PFSK-1 (cell line): ENCODE results near the gene KCTD5.

ENCODE experiments used
- SIN3A ChIP-seq: IDR thresholded peaks from 2 replicates; pipeline ENCODE4 v1.6.1; 2012; ENCODE audit warnings: mild to moderate bottlenecking, low read length, moderate library complexity, borderline replicate concordance; ENCODE audit not compliant: insufficient read depth
- TF ChIP-seq, protein P1 (sequence below), 2 experiments: IDR thresholded peaks; 2 replicates each; pipeline versions ENCODE4 v1.6.1 to v1.8.0; 2011 to 2012; ENCODE audit warnings: low read depth in 2 of 2, low read length in 2 of 2, control low read depth in 1 of 2, inconsistent platforms in 1 of 2, mild to moderate bottlenecking in 1 of 2, moderate library complexity in 1 of 2; ENCODE audit not compliant: insufficient read depth in 1 of 2

DNA sequence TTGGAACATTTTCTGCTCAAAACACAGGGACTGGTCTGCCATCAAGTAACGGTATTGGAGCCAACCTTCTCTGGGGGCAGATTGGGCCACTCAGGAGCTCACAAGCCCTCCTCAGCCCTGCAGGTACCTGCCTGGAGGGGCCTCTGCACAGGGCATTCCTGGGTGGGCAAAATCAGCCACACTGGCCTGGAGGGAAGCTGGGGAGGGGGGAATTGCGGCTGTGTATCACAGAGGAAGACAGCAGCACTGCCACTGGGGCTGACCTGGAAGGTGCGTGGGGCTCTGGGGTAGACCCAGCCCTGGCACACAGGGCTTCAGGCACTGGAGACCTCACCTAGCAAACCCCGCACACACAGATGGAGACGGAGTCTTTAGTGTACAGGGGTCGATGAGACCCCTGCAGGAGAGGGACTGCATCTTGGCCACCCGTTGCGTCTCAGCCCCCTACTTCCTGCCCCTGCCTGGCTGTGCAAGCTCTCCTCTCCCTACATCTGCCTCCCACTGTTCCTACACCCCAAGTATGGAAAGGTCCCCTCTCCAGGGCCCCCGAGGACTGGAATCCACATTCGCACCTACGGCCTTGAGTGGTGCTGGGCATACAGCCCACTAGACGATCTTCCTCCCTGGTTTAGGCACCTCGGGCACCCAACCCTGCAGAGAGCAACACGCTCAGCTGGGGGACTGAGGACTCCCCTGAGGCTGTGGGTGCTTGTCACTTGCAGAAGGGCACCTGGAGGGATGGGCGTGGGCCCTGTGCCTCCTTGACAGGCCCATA is 63.0 kb downstream of the KCTD5 start:
- TF ChIP-seq, protein P1, sequence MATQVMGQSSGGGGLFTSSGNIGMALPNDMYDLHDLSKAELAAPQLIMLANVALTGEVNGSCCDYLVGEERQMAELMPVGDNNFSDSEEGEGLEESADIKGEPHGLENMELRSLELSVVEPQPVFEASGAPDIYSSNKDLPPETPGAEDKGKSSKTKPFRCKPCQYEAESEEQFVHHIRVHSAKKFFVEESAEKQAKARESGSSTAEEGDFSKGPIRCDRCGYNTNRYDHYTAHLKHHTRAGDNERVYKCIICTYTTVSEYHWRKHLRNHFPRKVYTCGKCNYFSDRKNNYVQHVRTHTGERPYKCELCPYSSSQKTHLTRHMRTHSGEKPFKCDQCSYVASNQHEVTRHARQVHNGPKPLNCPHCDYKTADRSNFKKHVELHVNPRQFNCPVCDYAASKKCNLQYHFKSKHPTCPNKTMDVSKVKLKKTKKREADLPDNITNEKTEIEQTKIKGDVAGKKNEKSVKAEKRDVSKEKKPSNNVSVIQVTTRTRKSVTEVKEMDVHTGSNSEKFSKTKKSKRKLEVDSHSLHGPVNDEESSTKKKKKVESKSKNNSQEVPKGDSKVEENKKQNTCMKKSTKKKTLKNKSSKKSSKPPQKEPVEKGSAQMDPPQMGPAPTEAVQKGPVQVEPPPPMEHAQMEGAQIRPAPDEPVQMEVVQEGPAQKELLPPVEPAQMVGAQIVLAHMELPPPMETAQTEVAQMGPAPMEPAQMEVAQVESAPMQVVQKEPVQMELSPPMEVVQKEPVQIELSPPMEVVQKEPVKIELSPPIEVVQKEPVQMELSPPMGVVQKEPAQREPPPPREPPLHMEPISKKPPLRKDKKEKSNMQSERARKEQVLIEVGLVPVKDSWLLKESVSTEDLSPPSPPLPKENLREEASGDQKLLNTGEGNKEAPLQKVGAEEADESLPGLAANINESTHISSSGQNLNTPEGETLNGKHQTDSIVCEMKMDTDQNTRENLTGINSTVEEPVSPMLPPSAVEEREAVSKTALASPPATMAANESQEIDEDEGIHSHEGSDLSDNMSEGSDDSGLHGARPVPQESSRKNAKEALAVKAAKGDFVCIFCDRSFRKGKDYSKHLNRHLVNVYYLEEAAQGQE (IDR thresholded peaks at IDR 0.05; ENCODE audit: insufficient read depth in 1 of 2, low read depth in 2 of 2, low read length in 2 of 2) = no peak
- TF ChIP-seq SIN3A = no peak
